PC-3 (cell line): ENCODE measurements around the gene SPATS2. TPM values are rescaled to one million over a fixed set of nuclear protein-coding genes. Genes with fewer than 3 reads are reported as not detected.

Experiments
- ATAC-seq: fragments of 200-7000 bp; cut with Tn5 transposase; 2 replicates; pipeline ENCODE4 v1.9.1; 2020; ENCODE audit warnings: mild to moderate bottlenecking, moderate library complexity
- BruUV-seq: library from RNA; stranded (reverse); fragments of 400-500 nt; replicated peaks from 2 replicates; lab custom pipeline; 2021; lab: Mats Ljungman, UMichigan
- CTCF ChIA-PET: fragments of 300-600 bp; sonication (Branson Sonifier 250); formaldehyde crosslinking; loops from one replicate; lab custom pipeline; 2022; ENCODE audit warnings: antibody characterized with exemption; lab: Charles Lee
- POLR2A ChIA-PET: fragments of 300-600 bp; sonication (Branson Sonifier 250); formaldehyde crosslinking; loops from one replicate; lab custom pipeline; 2022; ENCODE audit warnings: antibody characterized with exemption; ENCODE audit not compliant: unreplicated experiment; lab: Charles Lee
- DNase-seq: peaks from one replicate; pipeline ENCODE4 v3.0.0-alpha.2; 2015
- H2AFZ ChIP-seq: fragments of 300-600 bp; sonication (generic); 2 replicates; pipeline ENCODE4 v1.6.0; 2016; ENCODE audit warnings: antibody characterized with exemption, low read length
- H3F3A ChIP-seq: fragments of 300-600 bp; sonication (generic); one replicate; pipeline ENCODE4 v1.6.0; 2017; ENCODE audit warnings: antibody characterized with exemption, low read length, control low read depth, mild to moderate bottlenecking; ENCODE audit not compliant: unreplicated experiment
- H3K27ac ChIP-seq: fragments of 300-600 bp; sonication (generic); 2 replicates; pipeline ENCODE4 v1.5.1; 2016; ENCODE audit warnings: mild to moderate bottlenecking, low read length
- H3K27me3 ChIP-seq: fragments of 300-600 bp; sonication (generic); 2 replicates; pipeline ENCODE4 v1.6.1; 2016; ENCODE audit warnings: low read length, mixed read lengths
- H3K36me3 ChIP-seq: fragments of 300-600 bp; sonication (generic); 2 replicates; pipeline ENCODE4 v1.6.1; 2016; ENCODE audit warnings: low read depth, mixed run types, low read length, mixed read lengths
- H3K4me1 ChIP-seq: fragments of 300-600 bp; sonication (generic); 2 replicates; pipeline ENCODE4 v1.5.1; 2016; ENCODE audit warnings: low read length; ENCODE audit not compliant: insufficient read depth
- H3K4me2 ChIP-seq: fragments of 300-600 bp; sonication (generic); 2 replicates; pipeline ENCODE4 v1.6.0; 2016; ENCODE audit warnings: low read length
- H3K4me3 ChIP-seq: fragments of 300-600 bp; sonication (generic); 2 replicates; pipeline ENCODE4 v1.5.1; 2016; ENCODE audit warnings: mild to moderate bottlenecking, low read length, mixed read lengths
- H3K79me2 ChIP-seq: fragments of 300-600 bp; sonication (generic); 2 replicates; pipeline ENCODE4 v1.6.1; 2017; ENCODE audit warnings: low read length, mixed read lengths
- H3K9ac ChIP-seq: fragments of 300-600 bp; sonication (generic); 2 replicates; pipeline ENCODE4 v1.6.0; 2016; ENCODE audit warnings: mild to moderate bottlenecking, low read length
- H3K9me2 ChIP-seq: fragments of 300-600 bp; sonication (generic); replicated peaks from 2 replicates; pipeline ENCODE4 v1.6.1; 2016; ENCODE audit warnings: mixed run types, low read length, mixed read lengths
- H3K9me3 ChIP-seq: fragments of 300-600 bp; sonication (generic); 2 replicates; pipeline ENCODE4 v1.6.1; 2016; ENCODE audit warnings: low read length, mixed read lengths
- H4K20me1 ChIP-seq: fragments of 300-600 bp; sonication (generic); 2 replicates; pipeline ENCODE4 v1.6.1; 2016; ENCODE audit warnings: low read length, mixed read lengths
- CTCF ChIP-seq: fragments of 300-600 bp; sonication (generic); conservative IDR thresholded peaks from 2 replicates; pipeline ENCODE4 v1.5.1; 2017; ENCODE audit warnings: antibody characterized with exemption, low read depth, mild to moderate bottlenecking, low read length
- EZH2 ChIP-seq: fragments of 300-600 bp; sonication (generic); IDR thresholded peaks from one replicate; pipeline ENCODE4 v1.6.1; 2017; ENCODE audit warnings: antibody characterized with exemption, mild to moderate bottlenecking, low read length; ENCODE audit not compliant: unreplicated experiment
- EZH2phosphoT487 ChIP-seq: fragments of 300-600 bp; sonication (generic); IDR thresholded peaks from 2 replicates; pipeline ENCODE4 v1.6.1; 2018; ENCODE audit warnings: mild to moderate bottlenecking, antibody characterized with exemption, low read length, borderline replicate concordance
- intact Hi-C: fragments of 100-400 bp; cut with micrococcal nuclease; formaldehyde crosslinking; loops from 2 replicates; pipeline ENCODE4 v1.9.0; 2023
- total RNA-seq: library from RNA; depleted of rRNA; stranded (reverse); fragments of >200 nt; gene quantifications from 2 replicates; pipeline ENCODE4 v1.2.3, GENCODE V29; 2014

Gene SPATS2
- total RNA-seq, 1 experiment from 2014 or later, result 27.0 TPM

GRCh38 chr12:49414364-49414763 is 47.1 kb downstream of the SPATS2 start:
- ATAC-seq, result no peak
- no peak overlapping the region for H3K4me2 ChIP-seq
- no peaks in the 10 kb centered on the region for H4K20me1 ChIP-seq
- H2AFZ ChIP-seq, result no peak overlapping the region
- no peaks in the 10 kb centered on the region for H3K9me3 ChIP-seq
- intact Hi-C loops, result no loop called here
- no TSS peak for BruUV-seq
- ChIA-PET CTCF (no interaction called here), POLR2A (no interaction called here)
- no peak overlapping the region for H3K4me3 ChIP-seq
- no peaks in the 10 kb centered on the region for H3K9me2 ChIP-seq
- no peak overlapping the region for H3K9ac ChIP-seq
- H3K27ac ChIP-seq, result no peak overlapping the region
- peaks cover 8% of the 10 kb centered on the region; the same call in 1 of the 2 replicates for H3K79me2 ChIP-seq
- no peaks in the 10 kb centered on the region for H3K4me1 ChIP-seq
- H3F3A ChIP-seq, result no peaks in the 10 kb centered on the region
- DNase-seq, result no peak
- H3K36me3 ChIP-seq, result no peaks in the 10 kb centered on the region
- H3K27me3 ChIP-seq, result no peaks in the 10 kb centered on the region
- TF ChIP-seq CTCF, result no peak
- no peak for TF ChIP-seq EZH2
- TF ChIP-seq EZH2phosphoT487, result no peak

- Histone ChIP-seq H3F3A (no peaks in the 10 kb centered on the region), H3K4me1 (no peaks in the 10 kb centered on the region), H3K79me2 (peaks cover 8% of the 10 kb centered on the region; the same call in 1 of the 2 replicates), H3K36me3 (no peaks in the 10 kb centered on the region), H4K20me1 (no peaks in the 10 kb centered on the region), H3K27me3 (no peaks in the 10 kb centered on the region), H3K4me3 (no peak overlapping the region), H3K9me2 (no peaks in the 10 kb centered on the region), H2AFZ (no peak overlapping the region), H3K27ac (no peak overlapping the region), H3K9me3 (no peaks in the 10 kb centered on the region), H3K4me2 (no peak overlapping the region), H3K9ac (no peak overlapping the region)
- TF ChIP-seq EZH2phosphoT487, result no peak
- no peak for TF ChIP-seq EZH2
- no peak for TF ChIP-seq CTCF
- ATAC-seq, result no peak
- ChIA-PET CTCF (no interaction called here), POLR2A (interaction anchor here (0.6 kb wide), 1 partner anchor 69 kb away, joined by 10 read pairs; no protein-coding TSS in a partner anchor)
- intact Hi-C loops, result no loop called here
- no peak for DNase-seq
- BruUV-seq, result no TSS peak
Observed at GRCh38 chr12:49415521-49415970, 48.3 kb downstream of the SPATS2 start.

GRCh38 chr12:49416892-49417291 is 49.6 kb downstream of the SPATS2 start:
- H2AFZ ChIP-seq, result no peak overlapping the region
- ATAC-seq, result no peak
- POLR2A ChIA-PET, result no interaction called here
- no peak for DNase-seq
- no peak overlapping the region for H3K4me3 ChIP-seq
- H3K79me2 ChIP-seq, result peaks cover 5% of the 10 kb centered on the region; the same call in 1 of the 2 replicates
- H3K9ac ChIP-seq, result no peak overlapping the region
- no peaks in the 10 kb centered on the region for H3K4me1 ChIP-seq
- TF ChIP-seq CTCF, result no peak
- TF ChIP-seq EZH2, result no peak
- no peak for TF ChIP-seq EZH2phosphoT487
- H3K9me2 ChIP-seq, result no peaks in the 10 kb centered on the region
- H3K27me3 ChIP-seq, result no peaks in the 10 kb centered on the region
- no TSS peak for BruUV-seq
- H3K9me3 ChIP-seq, result no peaks in the 10 kb centered on the region
- no peak overlapping the region for H3K27ac ChIP-seq
- H3K4me2 ChIP-seq, result no peak overlapping the region
- intact Hi-C loops, result no loop called here
- H3K36me3 ChIP-seq, result no peaks in the 10 kb centered on the region
- no peaks in the 10 kb centered on the region for H3F3A ChIP-seq
- no peaks in the 10 kb centered on the region for H4K20me1 ChIP-seq
- CTCF ChIA-PET, result no interaction called here
